WTC11 (cell line): ENCODE measurements around the gene CILP2. TPM values are rescaled to one million over a fixed set of nuclear protein-coding genes. Genes with fewer than 3 reads are reported as not detected.

Experiments
- ATAC-seq: fragments of 200-7000 bp; cut with Tn5 transposase; 2 replicates; pipeline ENCODE4 v1.10.0; 2021; ENCODE audit warnings: mild to moderate bottlenecking, moderate library complexity
- CTCF ChIA-PET: fragments of 300-600 bp; sonication (Branson Sonifier 250); formaldehyde crosslinking; loops from one replicate; lab custom pipeline; 2021; ENCODE audit warnings: antibody characterized with exemption; lab: Charles Lee
- POLR2A ChIA-PET: fragments of 350-600 bp; sonication (Branson Sonifier 250); formaldehyde crosslinking; loops from one replicate; lab custom pipeline; 2021; ENCODE audit warnings: antibody characterized with exemption; lab: Charles Lee
- DNase-seq: peaks from one replicate; pipeline ENCODE4 v3.0.0; 2021; ENCODE audit warnings: low spot score
- H3K27ac Mint-ChIP-seq: 2 replicates; pipeline ENCODE4 v1.8.0; 2021; ENCODE audit warnings: mixed read lengths
- H3K27me3 Mint-ChIP-seq: 2 replicates; pipeline ENCODE4 v1.8.0; 2021; ENCODE audit warnings: low read depth, mild to moderate bottlenecking, moderate library complexity, mixed read lengths
- H3K36me3 Mint-ChIP-seq: 2 replicates; pipeline ENCODE4 v1.8.0; 2021; ENCODE audit warnings: mixed read lengths
- H3K4me1 Mint-ChIP-seq: 2 replicates; pipeline ENCODE4 v1.8.0; 2022; ENCODE audit warnings: mixed read lengths
- H3K4me3 Mint-ChIP-seq: 2 replicates; pipeline ENCODE4 v1.8.0; 2021; ENCODE audit warnings: mild to moderate bottlenecking, moderate library complexity, mixed read lengths
- H3K9me3 Mint-ChIP-seq: 2 replicates; pipeline ENCODE4 v1.8.0; 2021; ENCODE audit warnings: mixed read lengths
- ATF3 ChIP-seq: sonication (generic); formaldehyde crosslinking; conservative IDR thresholded peaks from 2 replicates; pipeline ENCODE4 v1.8.1; 2022; ENCODE audit warnings: mild to moderate bottlenecking, missing genetic modification reagents
- CDX4 ChIP-seq: fragments of 250-450 bp; sonication (Bioruptor Pico); IDR thresholded peaks from 2 replicates; pipeline ENCODE4 v1.9.0; 2021; ENCODE audit warnings: moderate library complexity, mild to moderate bottlenecking, inconsistent platforms, borderline replicate concordance
- CREM ChIP-seq: sonication (generic); formaldehyde crosslinking; IDR thresholded peaks from 2 replicates; pipeline ENCODE4 v1.8.1; 2022; ENCODE audit warnings: mild to moderate bottlenecking, missing genetic modification reagents, moderate library complexity
- FOXJ3 ChIP-seq: sonication (generic); formaldehyde crosslinking; IDR thresholded peaks from 2 replicates; pipeline ENCODE4 v1.9.0; 2021; ENCODE audit warnings: missing genetic modification reagents, mild to moderate bottlenecking, borderline replicate concordance
- GTF2I ChIP-seq: fragments of 250-450 bp; sonication (Bioruptor Pico); conservative IDR thresholded peaks from 2 replicates; pipeline ENCODE4 v1.4.0; 2021; ENCODE audit warnings: mild to moderate bottlenecking
- HMGXB4 ChIP-seq: sonication (generic); formaldehyde crosslinking; IDR thresholded peaks from 2 replicates; pipeline ENCODE4 v1.8.1; 2023; ENCODE audit warnings: mild to moderate bottlenecking, moderate library complexity, missing genetic modification reagents
- MLX ChIP-seq: sonication (generic); formaldehyde crosslinking; IDR thresholded peaks from 2 replicates; pipeline ENCODE4 v1.8.1; 2023; ENCODE audit warnings: mild to moderate bottlenecking, missing genetic modification reagents, moderate library complexity
- NFATC4 ChIP-seq: fragments of 250-450 bp; sonication (Bioruptor Pico); IDR thresholded peaks from 2 replicates; pipeline ENCODE4 v1.9.0; 2021; ENCODE audit warnings: mild to moderate bottlenecking
- NFE2L1 ChIP-seq: sonication (generic); formaldehyde crosslinking; IDR thresholded peaks from 2 replicates; pipeline ENCODE4 v1.8.1; 2023; ENCODE audit warnings: missing genetic modification reagents
- NFYB ChIP-seq: sonication (generic); formaldehyde crosslinking; conservative IDR thresholded peaks from 2 replicates; pipeline ENCODE4 v1.8.0; 2022; ENCODE audit warnings: low read depth, missing genetic modification reagents
- NR1H2 ChIP-seq: sonication (generic); formaldehyde crosslinking; IDR thresholded peaks from 2 replicates; pipeline ENCODE4 v1.9.0; 2021; ENCODE audit warnings: mild to moderate bottlenecking, moderate library complexity, missing genetic modification reagents
- NR2C2 ChIP-seq: sonication (generic); formaldehyde crosslinking; IDR thresholded peaks from 2 replicates; pipeline ENCODE4 v1.8.0; 2022; ENCODE audit warnings: mild to moderate bottlenecking, missing genetic modification reagents
- PRRX2 ChIP-seq: fragments of 250-450 bp; sonication (Bioruptor Pico); IDR thresholded peaks from 2 replicates; pipeline ENCODE4 v1.8.0; 2021; ENCODE audit warnings: mild to moderate bottlenecking
- RORB ChIP-seq: fragments of 250-450 bp; sonication (Bioruptor Pico); IDR thresholded peaks from 2 replicates; pipeline ENCODE4 v1.9.0; 2021; ENCODE audit warnings: mild to moderate bottlenecking
- SMAD4 ChIP-seq: sonication (generic); formaldehyde crosslinking; IDR thresholded peaks from 2 replicates; pipeline ENCODE4 v1.8.0; 2022; ENCODE audit warnings: mild to moderate bottlenecking, missing genetic modification reagents
- TP53 ChIP-seq: sonication (generic); formaldehyde crosslinking; IDR thresholded peaks from 2 replicates; pipeline ENCODE4 v1.8.1; 2023; ENCODE audit warnings: mild to moderate bottlenecking, missing genetic modification reagents
- ZNF121 ChIP-seq: sonication (generic); formaldehyde crosslinking; IDR thresholded peaks from 2 replicates; pipeline ENCODE4 v1.8.0; 2023; ENCODE audit warnings: missing genetic modification reagents
- ZNF232 ChIP-seq: sonication (generic); formaldehyde crosslinking; IDR thresholded peaks from 2 replicates; pipeline ENCODE4 v1.8.0; 2022; ENCODE audit warnings: mild to moderate bottlenecking, missing genetic modification reagents
- ZNF423 ChIP-seq: fragments of 250-450 bp; sonication (Bioruptor Pico); IDR thresholded peaks from 2 replicates; pipeline ENCODE4 v2.1.2; 2022; ENCODE audit warnings: mild to moderate bottlenecking, moderate library complexity
- total RNA-seq: library from RNA; stranded (reverse); gene quantifications from 3 replicates; pipeline ENCODE4 v1.2.3, GENCODE V29; 2021

The CILP2 gene
- total RNA-seq, 1 experiment from 2014 or later: 7.9 TPM

- Mint-ChIP-seq H3K4me1 (no peaks in the 10 kb centered on the region), H3K36me3 (no peaks in the 10 kb centered on the region), H3K27ac (peak overlapping the region; percentile 51; the same call in 1 of the 2 replicates), H3K4me3 (no peak overlapping the region), H3K27me3 (no peaks in the 10 kb centered on the region), H3K9me3 (no peaks in the 10 kb centered on the region)
- ChIA-PET CTCF (interaction anchor here (2.1 to 9.9 kb wide), 2 partner anchors 15 to 94 kb away, joined by 7 to 408 read pairs; partner anchors contain the start of genes CILP2, GMIP and YJEFN3), POLR2A (interaction anchor here (0.5 kb wide), 1 partner anchor 27 kb away, joined by 4 read pairs; no protein-coding TSS in a partner anchor)
- no peak for ATAC-seq
- TF ChIP-seq NR2C2 (no peak), FOXJ3 (CRISPR knock-in tag) (no peak)
- DNase-seq: no peak
Observed at GRCh38 chr19:19549804-19550464, 11.9 kb downstream of the CILP2 start.

GRCh38 chr19:19550485-19550929, 12.4 kb downstream of the CILP2 start:
- H3K36me3 Mint-ChIP-seq: no peaks in the 10 kb centered on the region
- ChIA-PET POLR2A (interaction anchor here (0.7 kb wide), 1 partner anchor 22 kb away, joined by 3 read pairs; the partner anchor contains the start of gene YJEFN3), CTCF (interaction anchor here (0.5 to 9.9 kb wide), 3 partner anchors 16 to 266 kb away, joined by 3 to 408 read pairs (median 7); partner anchors contain the start of genes CILP2, GMIP and YJEFN3)
- H3K4me1 Mint-ChIP-seq: no peaks in the 10 kb centered on the region
- H3K4me3 Mint-ChIP-seq: no peak overlapping the region
- no peaks in the 10 kb centered on the region for H3K9me3 Mint-ChIP-seq
- DNase-seq (no peak), ATAC-seq (no peak)
- no peaks in the 10 kb centered on the region for H3K27me3 Mint-ChIP-seq
- no peak for TF ChIP-seq MLX (CRISPR knock-in tag)
- no peak for TF ChIP-seq NR1H2 (CRISPR knock-in tag)
- no peak for TF ChIP-seq ATF3
- TF ChIP-seq CREM (CRISPR knock-in tag): no peak
- no peak overlapping the region for H3K27ac Mint-ChIP-seq

- Mint-ChIP-seq H3K27ac (no peak overlapping the region), H3K36me3 (no peaks in the 10 kb centered on the region), H3K9me3 (no peaks in the 10 kb centered on the region), H3K27me3 (no peaks in the 10 kb centered on the region), H3K4me3 (no peak overlapping the region), H3K4me1 (no peaks in the 10 kb centered on the region)
- TF ChIP-seq HMGXB4 (CRISPR knock-in tag) (no peak), CDX4 (CRISPR knock-in tag) (no peak), GTF2I (CRISPR knock-in tag) (peak; percentile 35; the same call in 1 of the 2 replicates)
- ATAC-seq (no peak), DNase-seq (no peak)
- POLR2A ChIA-PET: interaction anchor here (0.6 to 0.7 kb wide), 3 partner anchors 23 to 614 kb away, joined by 3 to 4 read pairs (median 3); partner anchors contain the start of gene YJEFN3
- CTCF ChIA-PET: interaction anchor here (0.5 to 9.9 kb wide), 6 partner anchors 9 to 267 kb away, joined by 3 to 408 read pairs (median 4); partner anchors contain the start of genes CILP2, GMIP and YJEFN3
Observed at GRCh38 chr19:19550972-19551852, 13.1 kb downstream of the CILP2 start.

- ChIA-PET CTCF (interaction anchor here (0.6 to 9.9 kb wide), 7 partner anchors 9 to 185 kb away, joined by 3 to 408 read pairs (median 6); partner anchors contain the start of genes CILP2, GMIP and YJEFN3), POLR2A (interaction anchor here (0.6 kb wide), 1 partner anchor 52 kb away, joined by 4 read pairs; no protein-coding TSS in a partner anchor)
- Mint-ChIP-seq H3K27ac (no peak overlapping the region), H3K4me1 (no peaks in the 10 kb centered on the region), H3K27me3 (no peaks in the 10 kb centered on the region), H3K9me3 (no peaks in the 10 kb centered on the region), H3K4me3 (no peak overlapping the region), H3K36me3 (no peaks in the 10 kb centered on the region)
- ATAC-seq: no peak
- TF ChIP-seq ZNF423 (CRISPR knock-in tag): no peak
- no peak for TF ChIP-seq ZNF232 (CRISPR knock-in tag)
- TF ChIP-seq SMAD4 (CRISPR knock-in tag): no peak
- TF ChIP-seq NFYB: no peak
- no peak for TF ChIP-seq NFE2L1 (CRISPR knock-in tag)
- no peak for TF ChIP-seq NFATC4
- TF ChIP-seq ZNF121 (CRISPR knock-in tag): no peak
- no peak for TF ChIP-seq PRRX2 (CRISPR knock-in tag)
- no peak for TF ChIP-seq TP53 (CRISPR knock-in tag)
- TF ChIP-seq RORB (CRISPR knock-in tag): no peak
- no peak for DNase-seq
Observed at GRCh38 chr19:19551853-19552192, 13.8 kb downstream of the CILP2 start.
